Measurements from ENCODE around the gene CAPG. TPM values are rescaled to one million over a fixed set of nuclear protein-coding genes. Genes with fewer than 3 reads are reported as not detected.
A peak's percentile ranks its signal among the peaks of the same experiment; 100 is the strongest.

CAPG gene
- total RNA-seq, 1 experiment from 2014 or later, result 5.2 TPM

- no peak for DNase-seq (ENCODE audit: low read depth)
Observed at GRCh38 chr2:85439025-85439472, 28.9 kb upstream of the CAPG start.

- peak; percentile 47 for DNase-seq (ENCODE audit: low read depth)
Observed at GRCh38 chr2:85438201-85439024, 28.2 kb upstream of the CAPG start.

- peak; percentile 84 for DNase-seq (ENCODE audit: low read depth)
Observed at GRCh38 chr2:85437488-85438200, 27.5 kb upstream of the CAPG start.

GRCh38 chr2:85436836-85437487 lies 26.8 kb upstream of the CAPG start:
- DNase-seq (ENCODE audit: low read depth), result no peak

GRCh38 chr2:85435981-85436835 lies 26.0 kb upstream of the CAPG start:
- no peak for DNase-seq (ENCODE audit: low read depth)

GRCh38 chr2:85435220-85435958 lies 25.2 kb upstream of the CAPG start:
- DNase-seq (ENCODE audit: low read depth), result no peak

- no peak for DNase-seq (ENCODE audit: low read depth)
Observed at GRCh38 chr2:85434696-85435095, 24.5 kb upstream of the CAPG start.

- DNase-seq (ENCODE audit: low read depth), result peak; percentile 100
Observed at GRCh38 chr2:85433511-85434089, 23.4 kb upstream of the CAPG start.

- no peak for DNase-seq (ENCODE audit: low read depth)
Observed at GRCh38 chr2:85431570-85432205, 21.5 kb upstream of the CAPG start.

GRCh38 chr2:85430752-85431569 lies 20.8 kb upstream of the CAPG start:
- DNase-seq (ENCODE audit: low read depth), result no peak

GRCh38 chr2:85429924-85430289 lies 19.7 kb upstream of the CAPG start:
- DNase-seq (ENCODE audit: low read depth), result no peak

- no peak for DNase-seq (ENCODE audit: low read depth)
Observed at GRCh38 chr2:85429213-85429923, 19.2 kb upstream of the CAPG start.

- DNase-seq (ENCODE audit: low read depth), result no peak
Observed at GRCh38 chr2:85428343-85428881, 18.2 kb upstream of the CAPG start.

- no peak for DNase-seq (ENCODE audit: low read depth)
Observed at GRCh38 chr2:85427300-85427835, 17.2 kb upstream of the CAPG start.

- no peak for DNase-seq (ENCODE audit: low read depth)
Observed at GRCh38 chr2:85425588-85425987, 15.4 kb upstream of the CAPG start.

GRCh38 chr2:85423525-85423924 lies 13.4 kb upstream of the CAPG start:
- DNase-seq (ENCODE audit: low read depth), result no peak

- DNase-seq (ENCODE audit: low read depth), result no peak
Observed at GRCh38 chr2:85422072-85422457, 11.9 kb upstream of the CAPG start.
